Fibroblast of mammary gland (primary cell): ENCODE measurements around the gene KCTD21.

Experiments
- DNase-seq: peaks from one replicate; pipeline ENCODE4 v3.0.0-alpha.2; 2010; ENCODE audit warnings: low read depth
- H3K4me3 ChIP-seq: 2 replicates; pipeline ENCODE4 v1.5.1; 2011; ENCODE audit warnings: low read depth, mild to moderate bottlenecking, low read length, moderate library complexity; ENCODE audit not compliant: control insufficient read depth
- TF ChIP-seq, protein P1 (sequence below): conservative IDR thresholded peaks from 2 replicates; pipeline ENCODE4 v1.5.1; 2011; ENCODE audit warnings: low read depth, low read length, inconsistent platforms; ENCODE audit not compliant: control insufficient read depth, insufficient read depth

KCTD21 gene

DNA sequence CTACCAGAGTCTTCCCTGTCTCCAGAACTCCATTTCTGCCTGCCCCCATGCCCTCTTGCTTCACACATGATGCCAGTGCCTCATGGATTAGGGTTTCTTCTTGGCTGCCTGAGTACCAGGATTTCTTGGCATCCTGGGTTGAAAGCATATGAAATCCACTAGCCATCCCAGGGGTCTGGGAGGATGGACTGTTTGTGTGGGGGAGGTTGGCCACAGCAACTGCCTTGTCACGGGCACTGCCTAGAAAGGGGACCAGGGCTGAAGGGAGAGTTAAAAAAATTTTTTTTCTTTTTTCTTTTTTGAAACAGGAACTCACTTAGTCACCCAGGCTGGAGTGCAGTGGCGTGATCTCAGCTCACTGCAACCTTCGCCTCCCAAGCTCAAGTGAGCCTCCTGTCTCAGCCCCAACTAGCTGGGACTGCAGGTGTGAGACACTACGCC, 4.5 kb upstream of the KCTD21 start:
- no peak for DNase-seq
- H3K4me3 ChIP-seq: no peak overlapping the region
- TF ChIP-seq, protein P1, sequence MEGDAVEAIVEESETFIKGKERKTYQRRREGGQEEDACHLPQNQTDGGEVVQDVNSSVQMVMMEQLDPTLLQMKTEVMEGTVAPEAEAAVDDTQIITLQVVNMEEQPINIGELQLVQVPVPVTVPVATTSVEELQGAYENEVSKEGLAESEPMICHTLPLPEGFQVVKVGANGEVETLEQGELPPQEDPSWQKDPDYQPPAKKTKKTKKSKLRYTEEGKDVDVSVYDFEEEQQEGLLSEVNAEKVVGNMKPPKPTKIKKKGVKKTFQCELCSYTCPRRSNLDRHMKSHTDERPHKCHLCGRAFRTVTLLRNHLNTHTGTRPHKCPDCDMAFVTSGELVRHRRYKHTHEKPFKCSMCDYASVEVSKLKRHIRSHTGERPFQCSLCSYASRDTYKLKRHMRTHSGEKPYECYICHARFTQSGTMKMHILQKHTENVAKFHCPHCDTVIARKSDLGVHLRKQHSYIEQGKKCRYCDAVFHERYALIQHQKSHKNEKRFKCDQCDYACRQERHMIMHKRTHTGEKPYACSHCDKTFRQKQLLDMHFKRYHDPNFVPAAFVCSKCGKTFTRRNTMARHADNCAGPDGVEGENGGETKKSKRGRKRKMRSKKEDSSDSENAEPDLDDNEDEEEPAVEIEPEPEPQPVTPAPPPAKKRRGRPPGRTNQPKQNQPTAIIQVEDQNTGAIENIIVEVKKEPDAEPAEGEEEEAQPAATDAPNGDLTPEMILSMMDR: no peak

DNA sequence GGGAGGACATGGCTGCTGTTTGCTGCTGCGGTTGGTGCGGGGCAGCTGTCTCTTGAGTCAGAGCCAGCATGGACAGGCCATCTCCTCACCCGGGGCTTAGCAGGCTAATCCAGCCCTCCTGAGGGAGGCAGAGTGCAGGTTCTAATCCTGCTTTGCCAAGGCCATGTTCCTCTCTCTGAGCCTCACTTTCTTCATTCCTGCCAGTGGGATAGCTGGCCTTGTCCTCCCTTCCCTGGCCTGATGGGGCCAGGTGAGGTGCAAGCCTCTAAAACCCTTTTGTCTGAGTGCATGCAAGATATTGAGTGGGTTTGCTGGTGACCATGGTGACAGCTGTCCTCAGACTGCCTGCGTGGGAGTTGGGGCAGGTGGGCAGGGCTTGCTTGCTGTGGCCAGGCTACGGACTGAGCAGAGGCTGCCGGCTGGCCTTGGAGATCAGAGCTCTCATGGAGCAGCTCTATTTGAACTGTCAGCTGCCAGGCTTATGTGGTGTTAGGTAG, 3.8 kb upstream of the KCTD21 start:
- DNase-seq: no peak
- TF ChIP-seq, protein P1: no peak
- H3K4me3 ChIP-seq: no peak overlapping the region

DNA sequence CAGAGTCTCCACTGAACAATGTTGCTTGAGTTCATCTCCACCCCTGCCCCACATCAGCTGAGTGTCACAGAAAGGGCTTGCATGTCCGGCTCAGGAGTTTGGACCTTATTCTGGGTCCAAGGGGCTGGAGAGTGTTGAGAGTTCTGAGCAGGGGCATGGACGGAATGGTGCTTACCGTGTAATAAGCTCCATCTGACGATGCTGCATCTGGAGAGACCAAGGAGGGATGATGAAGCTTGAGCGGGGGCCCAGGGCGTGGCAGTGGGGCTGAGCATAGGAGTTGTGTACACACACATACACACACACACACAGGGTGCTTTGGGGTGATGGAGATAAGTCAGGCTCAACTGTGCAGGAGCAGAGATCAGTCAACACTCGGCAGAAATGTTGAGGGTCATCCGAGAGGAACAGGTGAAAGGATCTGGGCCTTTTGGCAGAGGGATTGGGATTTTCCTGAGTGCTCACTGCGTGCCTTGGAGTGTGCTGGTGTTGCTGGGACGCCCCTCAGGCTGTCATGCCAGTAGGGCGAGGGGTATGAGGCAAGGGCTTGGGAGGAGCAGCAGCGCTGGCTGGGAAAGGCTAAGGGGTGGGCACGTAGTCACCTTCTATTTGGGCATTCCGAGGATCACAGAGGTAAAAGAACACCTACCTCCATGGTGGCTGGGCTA, 2.6 kb upstream of the KCTD21 start:
- TF ChIP-seq, protein P1: no peak
- DNase-seq: no peak
- no peak overlapping the region for H3K4me3 ChIP-seq

DNA sequence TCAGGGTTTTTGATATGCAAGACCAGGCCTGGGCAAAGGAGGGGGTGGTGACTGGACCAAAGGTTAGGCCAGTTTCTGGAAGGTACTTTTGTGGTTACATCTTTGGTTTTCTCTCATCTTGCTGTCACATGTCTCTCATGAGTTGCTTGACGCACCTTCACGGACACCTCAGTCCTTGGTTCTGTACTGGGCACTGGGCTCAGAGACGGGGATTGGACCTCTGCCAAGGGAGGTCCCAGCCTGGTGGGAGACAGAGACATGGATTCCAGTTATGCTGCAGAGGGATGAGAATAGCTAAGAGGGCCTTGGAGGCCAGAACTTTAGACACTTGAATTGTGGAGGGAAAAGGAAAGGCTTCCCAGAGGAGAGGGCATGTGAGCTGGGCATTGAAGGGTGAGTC, 1.9 kb upstream of the KCTD21 start:
- TF ChIP-seq, protein P1: no peak
- DNase-seq: no peak
- H3K4me3 ChIP-seq: no peak overlapping the region

DNA sequence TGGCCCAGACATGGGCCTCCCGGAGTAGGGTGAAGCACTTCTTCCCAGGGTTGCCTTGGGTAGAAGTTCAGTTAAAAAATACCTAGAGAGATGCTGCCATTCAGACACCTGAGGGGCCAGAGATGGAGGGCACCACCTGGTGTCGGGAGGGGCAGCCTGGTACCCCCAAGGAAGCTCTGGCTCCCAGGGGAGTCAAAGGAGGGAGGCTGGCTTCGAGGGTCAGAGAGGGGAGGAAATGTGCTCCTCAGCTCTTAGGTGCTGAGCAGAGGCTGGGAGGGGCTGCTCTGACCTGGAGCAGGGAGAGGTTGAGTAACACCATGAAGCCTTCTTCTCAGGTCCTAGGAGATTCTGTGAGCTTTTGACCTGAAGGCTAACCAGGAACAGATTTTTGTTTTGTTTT, 1.4 kb upstream of the KCTD21 start:
- TF ChIP-seq, protein P1: no peak
- DNase-seq: no peak
- H3K4me3 ChIP-seq: peak overlapping the region; percentile 91

DNA sequence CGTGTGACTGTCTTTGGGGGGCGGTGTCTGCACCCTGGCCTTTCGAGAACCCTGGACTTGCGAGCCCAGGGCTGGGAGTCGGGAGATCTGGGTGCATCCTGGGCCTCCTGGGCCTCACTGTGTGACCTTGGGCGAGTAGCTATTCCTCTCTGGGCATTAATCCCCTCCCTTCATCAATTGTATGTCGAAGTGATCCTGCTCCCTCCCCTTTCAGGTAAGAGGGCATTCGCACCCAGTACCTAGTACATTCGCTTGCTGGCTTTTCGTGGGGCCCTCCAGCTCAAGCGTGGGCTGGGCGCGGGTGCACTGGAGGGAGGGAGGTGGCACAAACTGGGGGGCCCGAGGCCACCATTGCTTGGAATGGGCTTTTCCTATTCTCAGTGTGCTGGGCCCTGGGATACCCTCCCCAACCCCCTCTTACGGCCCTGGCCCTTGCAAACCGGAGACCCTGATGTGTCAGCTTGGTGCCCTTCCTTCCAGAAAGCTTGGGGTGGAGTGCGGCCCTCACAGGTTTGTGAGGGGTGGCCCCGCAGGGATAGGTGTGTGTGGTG, 823 bp upstream of the KCTD21 start:
- TF ChIP-seq, protein P1: no peak
- DNase-seq: no peak
- H3K4me3 ChIP-seq: peak overlapping the region; percentile 91
